HepG2 (cell line): Measurements from ENCODE around the gene MSMB. TPM values are rescaled to one million over a fixed set of nuclear protein-coding genes. Genes with fewer than 3 reads are reported as not detected.

ENCODE experiments used
- ATF7-NPFF ChIP-seq: sonication (generic); formaldehyde crosslinking; IDR thresholded peaks from 2 replicates; pipeline ENCODE4 v1.8.1; 2023; ENCODE audit warnings: mild to moderate bottlenecking, low read depth, missing genetic modification reagents, moderate library complexity
- BRCA1 ChIP-seq: sonication (generic); formaldehyde crosslinking; IDR thresholded peaks from 2 replicates; pipeline ENCODE4 v1.4.0; 2020; ENCODE audit warnings: missing genetic modification reagents
- ERF ChIP-seq: IDR thresholded peaks from 2 replicates; pipeline ENCODE4 v1.6.1; 2018; ENCODE audit warnings: missing biosample characterization, missing genetic modification reagents
- FOXJ3 ChIP-seq: sonication (generic); formaldehyde crosslinking; IDR thresholded peaks from 2 replicates; pipeline ENCODE4 v1.4.0; 2020; ENCODE audit warnings: missing genetic modification reagents, mild to moderate bottlenecking, borderline replicate concordance
- FOXO4 ChIP-seq: sonication (generic); formaldehyde crosslinking; conservative IDR thresholded peaks from 2 replicates; pipeline ENCODE4 v1.8.1; 2023; ENCODE audit warnings: missing genetic modification reagents
- KDM1A ChIP-seq: IDR thresholded peaks from 2 replicates; pipeline ENCODE4 v1.6.1; 2016; ENCODE audit warnings: missing compliant biosample characterization
- MED8 ChIP-seq: sonication (generic); formaldehyde crosslinking; IDR thresholded peaks from 2 replicates; pipeline ENCODE4 v1.8.1; 2023; ENCODE audit warnings: mild to moderate bottlenecking, missing genetic modification reagents; ENCODE audit not compliant: insufficient replicate concordance
- NFIC ChIP-seq: IDR thresholded peaks from 2 replicates; pipeline ENCODE4 v1.6.1; 2012; ENCODE audit warnings: mild to moderate bottlenecking, low read length, inconsistent platforms
- PATZ1 ChIP-seq: sonication (generic); formaldehyde crosslinking; IDR thresholded peaks from 2 replicates; pipeline ENCODE4 v1.4.0; 2020; ENCODE audit warnings: missing genetic modification reagents
- PITX1 ChIP-seq: sonication (generic); formaldehyde crosslinking; IDR thresholded peaks from 2 replicates; pipeline ENCODE4 v1.5.1; 2020; ENCODE audit warnings: mild to moderate bottlenecking, missing genetic modification reagents
- RBM22 ChIP-seq: fragments of 200-400 bp; formaldehyde crosslinking; optimal IDR thresholded peaks from 2 replicates; pipeline ENCODE3; 2017; ENCODE audit warnings: mild to moderate bottlenecking, low read length, moderate library complexity
- SKI ChIP-seq: fragments of 450-650 bp; IDR thresholded peaks from one replicate; pipeline ENCODE4 v1.6.1; 2018; ENCODE audit warnings: mild to moderate bottlenecking; ENCODE audit not compliant: partially characterized antibody
- SOX5 ChIP-seq: IDR thresholded peaks from 2 replicates; pipeline ENCODE4 v1.6.1; 2016; ENCODE audit warnings: borderline replicate concordance
- SOX6 ChIP-seq, 2 experiments: fragments of 450-650 bp in 1 of 2; sonication (generic) in 1 of 2; formaldehyde crosslinking in 1 of 2; IDR thresholded peaks; 2 replicates each; pipeline versions ENCODE4 v1.4.0 to v1.6.1; 2017 to 2020; ENCODE audit warnings: antibody characterized with exemption in 1 of 2, mild to moderate bottlenecking in 1 of 2, missing genetic modification reagents in 1 of 2
- U2AF1 ChIP-seq: fragments of 200-400 bp; formaldehyde crosslinking; optimal IDR thresholded peaks from 2 replicates; pipeline ENCODE3; 2017; ENCODE audit warnings: mild to moderate bottlenecking, low read depth, low read length
- ZKSCAN5 ChIP-seq: sonication (generic); formaldehyde crosslinking; IDR thresholded peaks from 2 replicates; pipeline ENCODE4 v1.5.1; 2020; ENCODE audit warnings: mild to moderate bottlenecking, missing genetic modification reagents
- ZKSCAN8 ChIP-seq: IDR thresholded peaks from 2 replicates; pipeline ENCODE4 v1.6.1; 2016; ENCODE audit warnings: borderline replicate concordance, missing genetic modification reagents, missing compliant biosample characterization
- ZNF18 ChIP-seq: sonication (generic); formaldehyde crosslinking; IDR thresholded peaks from 2 replicates; pipeline ENCODE4 v1.8.0; 2022; ENCODE audit warnings: mild to moderate bottlenecking, missing genetic modification reagents; ENCODE audit not compliant: insufficient replicate concordance
- ZNF317 ChIP-seq: sonication (generic); formaldehyde crosslinking; IDR thresholded peaks from 2 replicates; pipeline ENCODE4 v1.5.0; 2020; ENCODE audit warnings: mild to moderate bottlenecking, missing genetic modification reagents
- ZNF713 ChIP-seq: sonication (generic); formaldehyde crosslinking; IDR thresholded peaks from 2 replicates; pipeline ENCODE4 v1.4.0; 2020; ENCODE audit warnings: mild to moderate bottlenecking, missing genetic modification reagents
- ZNF782 ChIP-seq: sonication (generic); formaldehyde crosslinking; IDR thresholded peaks from 2 replicates; pipeline ENCODE4 v1.4.0; 2020; ENCODE audit warnings: missing genetic modification reagents, mild to moderate bottlenecking, borderline replicate concordance
- polyA plus RNA-seq, 8 experiments: library from polyadenylated mRNA; depleted of rRNA in 3 of 8; stranded (reverse) in 7 of 8; unstranded in 1 of 8; fragments of >200 nt; fragmentation: Illumina TruSeq in 4 of 8; extraction: Trizol in 4 of 8; gene quantifications; 2 replicates each; pipeline versions ENCODE4 v1.2.1 to v1.2.3, GENCODE V29; 2011 to 2016; ENCODE audit warnings: low read depth in 4 of 8, missing spikeins in 1 of 8, mixed read lengths in 1 of 8; ENCODE audit not compliant: insufficient read depth in 1 of 8
- total RNA-seq, 5 experiments: library from RNA; depleted of rRNA; stranded (reverse); fragments of >200 nt; fragmentation: Illumina TruSeq; extraction: Trizol; gene quantifications; 2 replicates each; pipeline ENCODE4 v1.2.3, GENCODE V29; 2016; ENCODE audit warnings: low read depth in 1 of 5
- TF ChIP-seq, protein P1 (sequence below): sonication (generic); formaldehyde crosslinking; IDR thresholded peaks from 2 replicates; pipeline ENCODE4 v1.5.0; 2020; ENCODE audit warnings: missing genetic modification reagents

The MSMB gene
- total and polyA plus RNA-seq, 2 of the 13 experiments (the other 11 are each of a cell fraction or from before 2014, with no cell fraction given) = 0.84 TPM; not detected in 1

DNA sequence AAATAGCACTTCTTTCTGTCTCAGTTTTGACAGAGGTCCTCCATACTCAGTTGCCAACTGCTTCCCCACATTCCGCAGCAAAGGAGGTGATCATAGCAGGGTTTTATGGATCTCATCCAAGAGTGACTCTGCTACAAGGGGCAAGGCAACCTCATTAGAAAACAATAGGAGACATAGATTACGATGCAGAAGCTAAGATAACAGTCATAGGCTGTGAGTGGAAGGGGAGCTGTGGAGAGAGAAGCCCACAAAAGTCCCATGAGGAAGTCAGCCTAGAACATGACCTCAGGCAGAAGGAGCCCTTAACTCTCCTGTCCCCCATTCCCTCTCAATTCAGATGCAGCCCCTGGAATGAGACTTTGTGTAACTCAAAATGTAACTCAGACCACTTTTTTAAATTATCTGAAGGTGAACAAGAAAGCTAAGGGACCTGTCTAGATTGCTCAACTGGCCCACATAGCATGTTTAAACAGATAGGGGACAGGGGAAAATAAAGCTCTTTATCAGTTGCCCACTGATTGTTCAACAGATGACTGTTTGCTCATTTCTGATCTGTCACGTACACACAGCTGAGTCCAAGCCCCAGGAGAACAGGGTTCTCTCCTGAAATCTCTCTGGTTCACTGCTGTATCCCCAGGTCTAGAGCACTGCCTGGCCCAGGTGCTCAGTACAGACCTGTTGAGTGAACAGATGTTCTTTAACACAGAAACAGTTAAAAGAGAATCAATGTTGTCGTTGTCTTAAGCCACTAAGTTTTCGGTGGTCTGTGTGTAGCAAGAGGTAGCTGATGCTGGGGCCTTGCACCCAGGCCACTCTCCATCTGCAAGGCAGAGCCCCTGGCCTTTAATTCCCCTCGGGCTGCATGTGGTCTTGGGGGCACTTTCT, 14.2 kb downstream of the MSMB start (continued):
- TF ChIP-seq ATF7-NPFF (CRISPR knock-in tag) (peak; percentile 79; the same call in 1 of the 2 replicates), ZNF18 (CRISPR knock-in tag) (peak; percentile 43), MED8 (CRISPR knock-in tag) (peak; percentile 94), PATZ1 (CRISPR knock-in tag) (peak; percentile 82), FOXJ3 (CRISPR knock-in tag) (peak; percentile 91; the same call in 1 of the 2 replicates), SKI (peak; percentile 27), ZNF317 (CRISPR knock-in tag) (peak; percentile 71; the same call in 1 of the 2 replicates), ZKSCAN5 (CRISPR knock-in tag) (0 out of 2 replicates have a peak, but pooled peaks have one; percentile 55), ZNF713 (CRISPR knock-in tag) (no peak), RBM22 (peak; percentile 23), PITX1 (CRISPR knock-in tag) (peak; percentile 96), FOXO4 (CRISPR knock-in tag) (0 out of 2 replicates have a peak, but pooled peaks have one; percentile 71), ERF (CRISPR knock-in tag) (peak; percentile 82), BRCA1 (CRISPR knock-in tag) (0 out of 2 replicates have a peak, but pooled peaks have one; percentile 68), ZKSCAN8 (CRISPR knock-in tag) (peak; percentile 58; the same call in 1 of the 2 replicates), NFIC (peak; percentile 92), SOX6 (IDR thresholded peaks at IDR 0.05) (no peak), SOX6 (CRISPR knock-in tag; IDR thresholded peaks at IDR 0.05) (peak; percentile 97), SOX5 (CRISPR knock-in tag) (peak; percentile 92), U2AF1 (no peak), KDM1A (CRISPR knock-in tag) (0 out of 2 replicates have a peak, but pooled peaks have one; percentile 34), ZNF782 (CRISPR knock-in tag) (no peak)
- TF ChIP-seq, protein P1, sequence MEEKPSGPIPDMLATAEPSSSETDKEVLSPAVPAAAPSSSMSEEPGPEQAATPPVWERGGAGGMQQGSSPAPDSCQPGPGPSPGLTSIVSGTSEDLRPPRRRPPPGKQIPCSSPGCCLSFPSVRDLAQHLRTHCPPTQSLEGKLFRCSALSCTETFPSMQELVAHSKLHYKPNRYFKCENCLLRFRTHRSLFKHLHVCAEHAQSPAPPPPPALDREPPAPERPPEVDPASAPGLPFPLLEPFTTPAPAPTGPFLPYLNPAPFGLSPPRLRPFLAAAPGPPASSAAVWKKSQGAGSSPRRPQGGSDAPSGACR (CRISPR knock-in tag) = peak; percentile 53; the same call in 1 of the 2 replicates
